NCI-H1694 (cell line): ENCODE results near the gene RALGPS1.

Source experiments
- DNase-seq: peaks from one replicate; lab custom pipeline; 2025; lab: John Stamatoyannopoulos, UW

Gene RALGPS1

DNA sequence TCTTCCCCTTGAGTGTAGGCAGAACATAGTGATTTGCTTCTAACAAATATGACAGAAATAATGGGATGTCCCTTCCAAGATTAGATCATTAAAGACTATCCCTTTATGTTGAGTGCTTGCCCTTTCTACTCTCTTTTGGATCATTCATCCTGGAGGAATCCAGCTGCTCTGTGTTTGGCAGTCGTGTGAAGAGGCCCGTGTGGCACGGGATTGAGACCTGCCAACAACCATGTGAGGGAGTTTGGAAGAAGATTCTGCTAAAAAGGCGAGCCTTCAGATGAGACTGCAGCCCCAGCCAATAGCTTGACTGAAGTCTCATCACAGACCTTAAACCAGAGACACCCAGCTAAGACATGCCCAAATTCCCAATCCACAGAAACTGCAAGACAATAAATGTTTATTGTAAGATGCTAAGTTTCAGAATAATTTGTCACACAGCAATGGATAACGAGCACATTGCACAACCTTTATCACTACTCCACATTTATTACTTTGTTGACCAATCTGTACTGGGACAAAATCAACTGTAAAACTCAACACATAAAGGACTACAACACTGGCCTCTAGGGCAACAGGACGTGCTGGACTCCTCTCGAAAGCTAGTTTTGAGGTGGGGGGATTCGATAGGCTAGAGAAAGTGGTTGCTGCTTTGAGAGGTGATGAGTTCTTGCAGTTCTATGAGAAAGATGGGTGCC is 165.0 kb downstream of the RALGPS1 start:
- no peak for DNase-seq

DNA sequence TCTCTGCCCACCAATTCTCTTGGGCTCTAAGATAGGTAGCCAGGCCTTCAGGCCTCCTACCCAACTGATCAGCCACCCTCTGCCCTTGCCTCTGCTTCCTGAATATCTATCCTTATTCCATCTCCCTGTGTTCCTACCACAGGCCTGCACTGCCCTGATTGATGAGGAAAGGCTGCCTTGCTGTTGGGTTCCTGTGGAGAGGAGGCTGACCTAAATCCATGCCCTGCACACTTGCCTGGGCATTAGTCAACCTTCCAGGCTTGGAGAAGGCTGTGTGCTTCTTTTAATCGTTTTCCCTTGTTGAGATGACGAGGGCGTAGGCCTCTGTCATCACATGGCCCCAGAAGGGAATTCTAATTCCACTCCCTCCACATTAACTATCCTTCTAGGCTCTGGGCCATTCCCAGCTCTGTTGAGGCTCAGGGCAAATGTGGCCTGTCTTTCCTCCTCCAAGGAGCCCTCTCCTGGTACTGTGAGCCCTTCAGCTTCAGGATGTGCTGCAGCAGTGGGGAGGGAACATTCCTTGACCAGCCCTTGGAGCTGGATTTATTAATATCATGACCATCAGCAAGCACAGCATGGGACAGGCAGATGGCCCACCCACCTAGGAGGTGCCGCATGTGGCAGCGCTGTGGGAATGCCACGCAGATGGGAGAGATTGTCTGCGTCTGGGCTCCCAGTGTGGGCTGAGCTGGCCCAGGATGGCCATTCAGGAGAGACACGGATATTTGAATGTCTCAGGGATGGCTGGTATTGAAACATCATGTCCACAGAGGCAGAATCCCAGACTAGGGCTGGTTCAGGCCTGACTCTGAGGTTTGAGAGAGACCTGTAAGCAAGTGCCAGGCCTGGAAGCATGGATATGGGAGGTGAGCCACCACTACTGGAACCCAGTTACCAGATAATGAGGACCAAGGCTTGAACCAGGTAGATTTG is 166.9 kb downstream of the RALGPS1 start:
- no peak for DNase-seq

DNA sequence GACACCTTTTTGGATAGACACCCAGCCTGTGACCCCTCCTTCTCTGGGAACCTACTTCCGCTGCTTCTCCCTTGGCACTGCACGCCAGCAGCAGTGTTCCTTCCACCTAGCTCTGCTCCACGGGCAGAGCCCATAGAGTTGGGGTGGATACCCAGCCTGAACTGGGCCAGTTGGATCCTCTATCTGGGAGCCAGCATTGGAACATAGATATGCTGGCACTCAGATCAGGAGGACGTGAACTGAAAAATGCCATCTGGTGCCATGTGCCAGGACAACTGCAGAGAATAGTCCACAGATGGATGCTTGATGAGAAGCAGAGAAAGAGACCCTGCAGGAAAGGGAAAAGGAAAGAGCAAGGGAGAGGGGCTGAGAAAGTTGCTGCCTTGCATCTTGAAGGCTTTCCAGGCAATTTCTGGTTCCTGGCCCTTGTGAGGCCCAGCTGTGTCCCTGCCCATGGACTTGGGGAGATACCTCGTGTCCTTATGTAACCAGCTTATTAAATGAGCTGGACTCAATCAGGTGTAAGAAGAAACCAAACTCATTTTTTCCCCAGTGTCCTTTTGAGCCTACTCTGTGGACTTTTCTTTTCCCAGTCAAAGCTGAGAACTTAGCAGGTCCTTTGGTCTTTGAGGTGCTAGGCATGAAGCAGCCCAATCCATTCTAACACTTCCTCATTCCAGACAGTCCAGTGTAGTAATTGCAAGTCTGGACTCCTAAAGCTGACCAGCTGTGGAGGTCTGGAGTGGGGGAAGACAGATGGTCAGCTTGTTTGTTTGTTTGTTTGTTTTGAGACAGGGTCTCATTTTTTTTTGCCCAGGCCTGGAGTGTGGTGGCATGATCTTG is 168.8 kb downstream of the RALGPS1 start:
- peak; percentile 64 for DNase-seq

DNA sequence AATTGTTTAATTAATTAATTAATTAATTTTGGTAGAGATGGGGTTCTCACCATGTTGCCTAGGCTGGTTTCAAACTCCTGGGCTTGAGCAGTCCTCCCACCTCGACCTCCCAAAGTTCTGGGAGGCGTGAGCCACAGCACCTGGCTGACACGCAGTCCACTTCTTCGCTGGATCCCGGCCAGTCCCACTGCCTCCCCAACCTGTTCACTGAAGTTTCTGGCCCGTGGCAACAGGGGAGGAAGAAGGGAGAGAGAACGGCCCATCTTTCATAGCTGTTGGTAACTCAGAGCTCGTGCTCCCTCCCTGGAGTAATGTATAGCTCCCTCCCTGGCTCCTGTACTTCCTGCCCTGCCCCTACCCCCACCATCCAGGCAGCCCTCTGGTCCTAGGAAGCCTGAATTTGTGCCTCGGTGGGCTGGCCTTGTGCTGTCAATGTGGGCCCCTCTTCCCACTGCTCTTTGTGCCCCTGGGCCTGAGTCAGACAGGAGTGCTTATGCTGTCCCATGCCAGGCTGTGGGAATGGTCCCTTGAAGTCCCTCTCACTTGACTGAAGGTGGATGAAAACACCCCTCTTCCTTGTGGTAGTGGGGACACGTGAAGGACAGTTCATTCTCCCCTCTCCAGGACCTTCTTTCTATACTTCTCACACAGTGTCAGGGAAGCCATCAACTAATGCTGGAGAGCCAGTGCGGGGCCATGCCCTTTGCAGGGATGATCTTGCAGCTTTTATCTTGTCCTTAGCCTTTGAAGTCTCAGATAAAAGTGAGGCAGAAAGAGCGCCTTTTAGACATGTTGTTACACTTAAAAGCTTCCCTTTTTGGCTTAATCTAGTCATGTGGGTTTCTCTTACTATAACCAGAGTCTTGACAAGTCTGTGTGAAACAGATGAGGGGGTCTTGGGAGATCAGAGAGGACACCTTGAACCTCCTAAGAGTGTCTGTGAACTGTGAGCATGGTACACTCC is 169.8 kb downstream of the RALGPS1 start:
- DNase-seq: no peak

DNA sequence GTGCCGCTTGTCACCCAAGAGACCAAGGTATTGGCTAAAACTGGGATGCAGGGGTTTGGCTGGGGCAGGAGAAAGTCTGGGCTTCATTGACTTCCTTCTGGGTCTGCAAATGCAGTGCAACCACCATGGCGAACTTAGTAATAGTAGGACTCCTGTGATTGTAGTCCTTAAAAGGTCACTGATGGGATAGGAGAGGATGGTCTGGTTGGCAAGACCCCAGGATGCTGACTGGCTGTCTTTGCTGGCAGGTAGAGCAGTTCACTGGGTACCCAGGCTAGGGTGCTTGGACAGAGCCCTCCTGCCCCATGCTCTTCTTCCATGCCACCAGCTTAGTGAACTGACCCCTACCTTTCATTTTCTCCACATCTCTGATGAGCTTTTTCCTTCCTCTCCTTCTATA is 170.6 kb downstream of the RALGPS1 start:
- no peak for DNase-seq

DNA sequence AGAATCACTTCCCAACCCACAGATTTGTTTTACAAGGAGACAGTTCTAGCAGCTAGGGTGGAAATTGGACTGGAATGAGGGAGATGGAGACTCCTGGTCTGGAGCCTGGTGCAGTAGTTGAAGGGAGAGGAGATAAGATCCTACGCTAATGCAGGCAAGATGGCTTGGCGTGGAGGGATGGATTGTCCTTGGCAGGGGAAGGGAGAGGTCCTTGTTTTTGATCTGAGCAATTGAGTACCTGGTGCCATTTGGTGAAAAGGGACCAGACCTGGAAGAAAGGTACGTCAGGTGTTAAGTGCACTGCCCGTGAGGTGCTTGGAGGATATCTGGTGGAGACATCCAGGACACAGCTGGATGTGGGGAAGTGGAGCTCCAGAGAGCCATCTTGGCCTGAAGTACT is 172.2 kb downstream of the RALGPS1 start:
- DNase-seq: no peak

DNA sequence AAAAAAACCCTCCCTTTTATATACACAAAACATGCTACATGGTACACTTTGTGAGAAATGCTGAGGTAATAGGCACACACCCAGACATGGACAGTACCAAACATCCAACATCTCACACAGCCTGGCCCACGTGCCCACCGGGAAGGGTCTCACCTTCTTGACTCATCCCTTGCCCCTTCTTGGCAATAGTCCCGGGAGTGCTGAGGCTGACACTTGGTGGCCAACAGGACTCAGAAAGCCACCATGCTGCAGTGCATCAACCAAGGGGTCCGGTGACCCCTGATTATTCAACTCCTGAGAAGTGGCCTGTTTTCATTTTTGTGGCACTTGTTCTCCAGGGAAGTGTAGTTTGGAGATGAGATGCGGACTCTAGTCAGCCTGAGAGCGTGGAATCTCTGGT is 172.8 kb downstream of the RALGPS1 start:
- no peak for DNase-seq

DNA sequence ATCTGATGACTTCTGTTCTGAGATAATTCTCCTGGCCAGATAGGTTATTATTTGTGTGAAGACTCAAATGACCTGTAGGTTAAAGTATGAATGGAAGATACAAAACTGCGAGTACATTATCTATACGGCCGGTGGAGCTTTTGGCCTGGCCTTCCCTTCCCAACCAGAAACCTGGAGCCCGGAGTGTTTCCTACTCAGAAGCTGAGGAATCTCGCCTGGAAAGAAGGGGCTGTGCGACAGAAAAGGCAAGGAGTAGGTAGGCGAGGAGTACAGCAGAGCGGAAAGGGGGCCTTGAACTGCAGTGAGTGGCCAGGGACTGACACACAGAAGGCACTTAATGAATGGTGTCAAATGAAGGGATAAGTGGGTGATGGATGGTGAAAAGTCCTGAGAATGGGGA is 173.3 kb downstream of the RALGPS1 start:
- no peak for DNase-seq

DNA sequence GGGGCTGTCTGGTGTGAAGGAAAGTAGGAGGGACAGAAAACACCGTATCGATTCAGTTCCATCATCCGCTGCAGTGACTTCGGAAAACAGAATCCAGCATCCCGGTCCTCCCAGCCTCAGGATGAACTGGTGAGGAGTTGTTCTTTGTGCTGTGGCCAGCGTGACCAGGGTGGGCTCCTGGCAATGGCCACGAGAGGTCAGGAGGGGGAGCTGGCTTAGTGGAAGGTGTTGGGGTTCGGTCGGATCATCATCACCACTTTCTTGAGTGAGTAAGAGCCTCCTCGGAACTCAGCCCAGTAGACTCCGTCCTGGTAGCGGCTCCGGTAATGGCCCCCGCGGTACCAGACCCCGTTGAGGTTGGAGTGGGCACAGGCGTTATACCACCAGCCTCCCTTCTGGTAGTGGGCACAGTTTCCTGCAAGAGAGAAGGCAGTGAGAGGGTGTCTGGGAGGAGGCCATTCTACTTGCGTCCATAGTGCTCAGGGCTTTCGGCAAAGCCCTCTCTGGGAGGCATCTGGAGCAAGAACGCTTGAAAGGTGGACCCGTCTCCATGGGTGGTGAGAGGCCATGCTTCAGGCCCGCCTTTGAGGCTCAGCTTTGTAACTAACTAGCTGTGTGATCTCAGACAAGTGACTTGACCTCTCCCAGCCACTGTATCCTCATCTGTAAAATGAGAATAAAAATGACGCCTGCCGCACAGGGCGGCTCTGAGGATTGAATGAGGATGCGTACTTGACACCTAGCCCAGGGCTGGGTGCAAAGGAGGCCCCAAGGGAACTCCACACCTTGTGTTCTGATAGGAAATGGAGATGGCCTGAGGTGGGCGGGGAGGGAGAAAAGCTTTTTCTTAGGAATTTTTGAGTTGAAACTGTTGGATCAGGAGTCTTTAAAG is 174.4 kb downstream of the RALGPS1 start:
- no peak for DNase-seq

DNA sequence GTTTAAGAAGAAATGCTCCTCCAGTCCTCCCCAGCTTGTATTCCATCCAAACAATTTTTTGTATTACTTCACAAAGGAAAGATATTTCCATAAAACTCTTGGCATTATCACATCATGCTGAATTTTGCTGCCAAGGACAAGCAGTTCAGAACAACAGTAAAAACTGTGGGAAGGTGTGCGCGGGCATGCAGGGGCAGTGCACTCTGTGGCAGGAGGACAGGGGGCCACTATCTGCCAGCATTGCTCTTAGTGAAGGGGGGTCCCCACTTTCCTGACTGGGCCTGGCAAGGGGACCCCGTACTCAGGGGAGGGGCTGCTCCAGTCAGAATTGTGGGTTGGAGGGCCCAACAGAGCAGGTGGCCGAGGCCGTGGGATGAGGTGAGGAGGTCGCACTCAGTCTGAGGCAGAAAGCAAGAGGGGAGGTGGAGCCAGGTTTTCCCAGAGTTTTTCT is 175.1 kb downstream of the RALGPS1 start:
- no peak for DNase-seq

DNA sequence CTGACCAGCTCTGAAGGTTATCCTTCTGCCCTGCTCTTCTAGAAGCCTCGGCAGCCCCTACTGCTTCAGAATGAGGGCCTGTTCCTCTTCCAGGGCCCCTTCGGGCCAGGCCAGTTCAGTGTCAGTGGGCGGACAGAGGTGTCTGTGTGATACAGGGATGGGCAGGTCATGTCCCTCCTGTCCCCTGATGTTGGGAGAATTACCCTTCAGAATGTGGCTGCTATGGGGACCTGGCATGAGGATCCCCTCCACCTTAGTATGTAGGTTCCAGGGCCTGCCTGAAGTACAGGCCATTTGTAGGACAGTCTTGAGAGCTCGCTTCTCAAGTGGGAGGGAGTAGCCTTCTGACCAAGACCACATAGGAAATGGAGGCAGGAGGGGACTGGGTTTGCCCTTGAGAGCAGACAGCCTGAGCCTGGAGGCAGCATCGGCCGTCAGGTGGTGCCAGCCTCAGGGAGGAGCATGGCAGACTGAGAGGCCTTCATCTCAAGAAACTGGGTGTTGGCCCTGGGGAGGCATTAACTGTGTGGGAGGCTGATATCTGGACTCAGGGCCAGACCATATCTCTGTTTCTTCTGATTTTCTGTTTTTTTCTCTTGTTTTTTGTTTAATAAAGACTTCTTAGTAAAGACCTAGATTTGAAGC is 175.9 kb downstream of the RALGPS1 start:
- DNase-seq: no peak

DNA sequence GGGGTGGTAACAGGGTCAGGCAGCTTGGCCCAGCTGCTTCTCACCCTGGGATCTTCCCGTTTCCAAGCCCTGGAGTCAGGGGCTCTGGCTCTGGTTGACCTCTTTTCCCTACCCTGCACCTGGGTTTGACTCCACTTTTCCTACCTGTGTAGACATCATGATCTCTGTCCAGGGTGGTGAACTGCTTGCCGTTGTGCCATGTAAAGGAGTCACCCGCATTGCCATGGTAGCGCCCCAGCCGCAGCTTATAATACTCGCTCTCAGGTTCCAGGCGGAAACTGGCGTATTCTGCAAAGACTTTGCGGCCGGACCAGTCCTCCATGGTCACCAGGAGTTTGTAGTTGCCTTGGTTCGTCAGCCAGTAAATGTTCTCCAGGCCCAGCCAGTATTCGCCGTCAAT is 176.9 kb downstream of the RALGPS1 start:
- no peak for DNase-seq

DNA sequence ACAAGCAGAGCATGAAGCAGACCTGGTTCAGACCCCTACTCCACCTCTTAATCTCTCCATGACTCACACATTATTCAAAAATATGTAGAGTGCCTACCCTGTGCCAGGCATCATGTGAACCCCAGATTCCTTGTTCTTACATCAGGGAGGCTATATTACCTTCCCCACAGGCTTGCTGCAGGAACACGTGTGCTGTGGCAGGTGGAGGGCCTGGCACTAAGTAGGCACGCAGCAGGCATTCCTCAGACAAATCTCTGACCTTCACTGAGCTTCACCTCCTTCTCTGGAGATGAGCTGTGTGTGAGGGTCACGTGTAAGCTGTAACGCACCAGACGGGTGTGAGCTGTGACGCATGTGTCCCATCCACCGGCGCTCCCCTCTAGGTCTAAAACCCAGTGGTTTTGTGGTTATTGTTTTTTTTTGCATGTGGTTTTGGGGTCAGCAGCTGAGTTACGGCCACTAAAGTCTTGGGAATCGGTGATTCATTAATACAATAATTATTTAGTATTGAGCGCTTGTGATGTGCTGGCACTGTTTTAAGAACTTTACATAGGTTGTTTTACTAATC is 177.5 kb downstream of the RALGPS1 start:
- DNase-seq: no peak

DNA sequence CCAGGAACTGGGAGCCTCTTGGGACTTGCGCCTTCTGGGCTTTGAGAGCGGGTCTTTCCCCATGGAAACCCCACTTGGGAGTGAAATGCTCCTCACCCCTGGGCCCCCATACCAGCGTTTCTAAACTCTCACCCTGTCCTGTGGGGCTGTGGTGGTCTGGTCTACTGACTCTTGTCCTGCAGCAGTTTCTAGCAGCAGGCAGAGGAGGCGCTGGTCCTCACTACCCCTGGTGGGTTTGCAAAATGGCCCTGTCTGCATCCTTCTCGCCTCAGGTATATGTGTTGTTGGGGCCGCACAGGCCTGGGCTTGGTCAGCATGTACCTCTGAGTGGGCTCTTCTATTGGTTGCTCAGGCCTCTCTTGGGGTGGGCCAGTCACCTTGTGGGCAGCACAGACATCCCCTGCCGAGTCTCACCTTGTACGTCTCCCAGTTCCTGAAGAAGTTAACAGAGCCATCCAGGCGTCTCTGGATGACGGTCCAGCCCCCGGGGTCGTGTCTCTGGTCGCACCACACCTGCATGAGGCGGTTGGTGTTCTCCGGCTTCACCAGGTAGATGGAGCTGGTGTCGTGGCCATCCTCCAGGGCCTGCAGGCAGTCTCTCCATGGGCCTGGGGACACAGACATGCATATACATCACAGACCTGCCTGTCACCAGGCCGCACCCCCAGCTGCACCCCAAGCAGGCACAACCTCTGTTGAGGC is 178.9 kb downstream of the RALGPS1 start:
- DNase-seq: no peak

DNA sequence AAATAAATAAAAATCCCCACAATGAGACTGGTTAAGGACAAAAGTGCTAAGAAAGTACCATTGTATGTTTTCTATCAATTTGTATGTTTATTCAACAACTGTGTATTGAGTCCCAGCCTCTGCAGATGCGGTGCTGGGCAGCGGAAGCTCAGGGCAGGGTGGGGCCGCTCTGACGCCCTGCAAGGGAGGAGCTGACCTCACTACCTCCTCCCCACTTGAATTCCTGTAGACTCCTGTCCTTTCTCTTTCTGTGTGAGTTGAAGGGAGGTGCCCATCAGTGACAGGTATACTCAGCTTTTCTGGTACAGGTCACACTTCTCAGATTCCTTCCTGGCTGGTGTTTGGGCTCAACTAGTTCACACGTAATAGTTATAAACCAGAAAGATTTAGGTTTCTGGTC is 180.8 kb downstream of the RALGPS1 start:
- DNase-seq: no peak

DNA sequence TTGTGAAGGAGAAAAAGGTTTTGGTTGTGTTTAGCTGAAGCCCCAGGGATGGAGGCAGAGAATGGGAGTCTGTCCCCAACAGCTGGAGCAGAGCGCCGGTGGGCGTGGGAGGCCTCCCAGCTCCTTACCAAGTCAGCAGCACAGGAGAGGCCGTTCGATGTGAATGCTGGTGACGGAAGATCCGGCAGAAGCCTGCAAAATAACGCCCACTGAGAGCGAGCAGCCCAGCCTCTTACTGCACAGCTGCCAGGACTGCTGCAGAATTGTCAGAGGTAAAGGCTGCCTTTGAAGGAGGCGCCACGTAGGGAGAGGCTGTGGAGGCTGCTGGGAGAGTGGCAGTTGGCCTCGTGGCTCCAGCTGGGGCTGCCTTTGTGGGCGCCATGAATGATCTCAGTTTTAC is 181.6 kb downstream of the RALGPS1 start:
- DNase-seq: no peak

DNA sequence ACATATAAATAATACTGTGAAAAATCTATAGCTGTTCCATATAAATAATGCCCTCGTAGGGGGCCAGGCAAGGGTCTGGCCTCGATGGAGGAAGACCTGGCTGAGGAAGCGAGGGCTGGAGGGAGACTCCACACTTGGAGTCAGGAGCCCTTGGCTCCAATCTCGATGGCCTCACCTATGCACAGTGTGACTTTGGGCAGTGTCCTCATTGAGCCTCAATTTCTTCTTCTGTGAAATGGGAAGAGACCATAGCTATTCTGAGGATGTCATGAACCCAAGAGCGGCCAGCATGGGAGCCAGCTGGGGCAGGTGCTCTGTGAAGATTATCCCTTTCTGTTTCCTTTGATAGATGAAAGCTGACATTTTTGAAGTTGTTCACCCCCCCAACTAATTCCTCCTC is 183.1 kb downstream of the RALGPS1 start:
- no peak for DNase-seq

DNA sequence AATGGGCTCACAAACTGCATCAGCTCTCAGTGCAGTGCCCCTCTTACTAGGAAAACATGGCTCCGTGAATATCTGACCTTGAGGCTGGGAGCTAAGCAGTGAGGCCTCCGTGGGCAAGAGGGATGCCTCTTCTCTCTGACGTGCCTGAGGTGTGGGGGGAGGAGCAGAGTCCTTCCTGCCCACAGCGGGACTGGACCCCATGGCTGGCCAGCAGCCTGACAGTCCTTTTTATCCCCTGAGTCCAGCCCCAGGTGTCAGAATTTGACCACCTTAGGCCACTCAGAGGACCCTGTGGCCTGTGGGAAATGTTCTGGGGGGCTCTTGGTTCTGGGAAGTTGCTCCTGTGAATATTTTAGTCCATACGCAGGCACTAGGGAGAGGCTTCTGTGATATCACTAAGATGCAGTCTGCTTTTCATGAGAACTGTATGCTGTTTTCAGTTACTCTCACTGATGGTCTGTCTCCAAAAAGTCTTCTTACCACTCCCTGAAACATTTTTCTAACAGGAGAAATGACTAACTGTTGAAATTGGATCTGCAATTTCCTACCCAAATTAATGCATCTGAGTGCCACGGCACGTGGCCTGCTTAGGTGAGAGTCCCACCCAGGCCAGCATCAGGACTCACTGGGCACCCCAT is 184.5 kb downstream of the RALGPS1 start:
- no peak for DNase-seq
